Spleen (tissue), 11 donors: ENCODE measurements around the gene INSL3. TPM values are rescaled to one million over a fixed set of nuclear protein-coding genes. Genes with fewer than 3 reads are reported as not detected.

ENCODE experiments used
- DNase-seq: peaks from one replicate; pipeline ENCODE4 v3.0.0-alpha.2; 2020
- H3K27ac ChIP-seq, 8 donors: fragments of 200-600 bp; sonication (generic) in 7 of 8; 1 replicate in 4 of 8; 2 replicates in 4 of 8; pipeline versions ENCODE4 v1.5.0 to v1.8.0; 2016 to 2021; ENCODE audit warnings: inconsistent platforms in 4 of 8, mild to moderate bottlenecking in 4 of 8, moderate library complexity in 1 of 8
- H3K27me3 ChIP-seq, 7 donors: fragments of 200-600 bp; sonication (generic) in 6 of 7; replicated peaks in 1 of 7; 1 replicate in 4 of 7; 2 replicates in 3 of 7; pipeline versions ENCODE4 v1.5.0 to v1.8.0; 2016 to 2021; ENCODE audit warnings: inconsistent platforms in 3 of 7, mild to moderate bottlenecking in 1 of 7
- H3K36me3 ChIP-seq, 6 donors: fragments of 200-600 bp; sonication (generic) in 5 of 6; 1 replicate in 4 of 6; 2 replicates in 2 of 6; pipeline versions ENCODE4 v1.5.0 to v1.8.0; 2016 to 2021; ENCODE audit warnings: inconsistent platforms in 2 of 6
- H3K4me1 ChIP-seq, 6 donors: fragments of 200-600 bp; sonication (generic) in 5 of 6; 1 replicate in 3 of 6; 2 replicates in 3 of 6; pipeline versions ENCODE4 v1.5.0 to v1.8.0; 2016 to 2021; ENCODE audit warnings: inconsistent platforms in 3 of 6
- H3K4me3 ChIP-seq, 8 donors: fragments of 200-600 bp; sonication (generic) in 7 of 8; 1 replicate in 4 of 8; 2 replicates in 4 of 8; pipeline versions ENCODE4 v1.5.0 to v1.8.0; 2016 to 2021; ENCODE audit warnings: inconsistent platforms in 4 of 8, mild to moderate bottlenecking in 4 of 8, moderate library complexity in 2 of 8
- H3K9me3 ChIP-seq, 8 donors: fragments of 200-600 bp; sonication (generic) in 7 of 8; 1 replicate in 4 of 8; 2 replicates in 4 of 8; pipeline versions ENCODE4 v1.5.0 to v1.8.0; 2016 to 2021; ENCODE audit warnings: inconsistent platforms in 4 of 8
- CTCF ChIP-seq, 11 experiments: fragments of 200-600 bp in 7 of 11; fragments of 450-650 bp in 4 of 11; sonication (generic) in 4 of 11; IDR thresholded peaks in 8 of 11; conservative IDR thresholded peaks in 3 of 11; 1 replicate in 7 of 11; 2 replicates in 4 of 11; pipeline versions ENCODE4 v1.4.0 to v1.8.0; 2016 to 2021; ENCODE audit warnings: antibody characterized with exemption in 11 of 11, inconsistent platforms in 4 of 11, mild to moderate bottlenecking in 1 of 11
- POLR2A ChIP-seq, 3 donors: fragments of 450-650 bp; IDR thresholded peaks; one replicate each; pipeline ENCODE4 v1.5.1; 2017; ENCODE audit warnings: antibody characterized with exemption in 3 of 3, mild to moderate bottlenecking in 1 of 3
- POLR2AphosphoS5 ChIP-seq, 3 donors: sonication (generic); formaldehyde crosslinking; IDR thresholded peaks; one replicate each; pipeline ENCODE4 v1.5.1; 2017; ENCODE audit warnings: antibody characterized with exemption in 3 of 3
- WGBS, 5 donors: extraction: QIAGEN DNeasy Blood & Tissue Kit in 3 of 5; methylation state at CpG; one replicate each; pipeline versions ENCODE4 v1.1.5 to v1.1.7; 2013 to 2018; 5-methylcytosine and 5-hydroxymethylcytosine counted together
- intact Hi-C: fragments of 100-400 bp; cut with DNase I; formaldehyde crosslinking; loops from one replicate; pipeline ENCODE4 v1.15.0; 2023; ENCODE audit warnings: low total_unique reads
- polyA plus RNA-seq, 3 donors: library from polyadenylated mRNA; stranded (reverse); fragments of 200-250 nt; gene quantifications; one replicate each; pipeline ENCODE4 v1.2.1, GENCODE V29; 2013
- total RNA-seq, 7 donors: library from RNA; depleted of rRNA in 3 of 7; stranded (reverse); fragments of >200 nt in 3 of 7; fragmentation: NEBNext Ultra II Directional in 4 of 7; extraction: Animal tissue kit (Norgen Biotek cat#: 25700) in 4 of 7; gene quantifications; one replicate each; pipeline versions ENCODE4 v1.1.0 to v1.2.1, GENCODE V29; 2016 to 2021
- donor health status: healthy with polysubstance abuse.
- donor health status: DM: no; HTN: no; CAD: no; lungs with moderate emphysema.
- donor health status: DM: no; HTN: no; CAD: no.
- donor health status: Bipolar disorder and iron deficiency.
- donor health status: healthy.
- donor health status: DM: no; HTN: no; CAD: no.
- donor health status: DM: yes; HTN: yes; CAD: no.

The INSL3 gene
- total and polyA plus RNA-seq, 10 donors: 2.1 to 6.3 (median 3.0) TPM

GRCh38 chr19:17862711-17863519 is 41.6 kb upstream of the INSL3 start:
- Histone ChIP-seq H3K27ac (peak overlapping the region in 4 of 8 donors; percentile 24 to 49 (median 44)), H3K4me3 (no peak overlapping the region), H3K27me3 (no peaks in the 10 kb centered on the region), H3K9me3 (no peaks in the 10 kb centered on the region), H3K4me1 (peaks cover 17 to 61% (median 41%) of the 10 kb centered on the region in 6 donors), H3K36me3 (peaks cover 0 to 54% (median 40%) of the 10 kb centered on the region in 6 donors)
- DNase-seq: peak; percentile 80
- 77 to 88% (median 84%) methylated on average over 19 to 31 of the region's 31 CpGs for WGBS, 5 donors
- intact Hi-C loops: loop anchor here (10.0 kb wide), 1 partner anchor 132 kb away; no protein-coding TSS in a partner anchor
- TF ChIP-seq CTCF (IDR thresholded peaks at IDR 0.05 in 8 of 11, conservative IDR thresholded peaks at IDR 0.05 in 3 of 11) (no peak), POLR2A (IDR thresholded peaks at IDR 0.05) (no peak), POLR2AphosphoS5 (IDR thresholded peaks at IDR 0.05) (peak; percentile 12 to 75 (median 48))

- no peak for DNase-seq
- peak overlapping the region in 6 of 8 donors; percentile 13 to 100 (median 100) for H3K4me3 ChIP-seq
These were observed 40.5 kb upstream of the INSL3 start for GRCh38 chr19:17861542-17862402.

GRCh38 chr19:17860993-17861360 is 39.7 kb upstream of the INSL3 start:
- no peaks in the 10 kb centered on the region for H3K27me3 ChIP-seq
- H3K4me1 ChIP-seq: peaks cover 17 to 61% (median 41%) of the 10 kb centered on the region in 6 donors
- H3K36me3 ChIP-seq: peaks cover 0 to 53% (median 40%) of the 10 kb centered on the region in 6 donors
- no peaks in the 10 kb centered on the region for H3K9me3 ChIP-seq
- 40 to 61% (median 46%) methylated on average over 7 of the region's 7 CpGs for WGBS, 5 donors
- peak overlapping the region; percentile 92 to 100 (median 100) for H3K4me3 ChIP-seq
- DNase-seq: no peak
- no peak for TF ChIP-seq POLR2A (IDR thresholded peaks at IDR 0.05)
- TF ChIP-seq POLR2AphosphoS5 (IDR thresholded peaks at IDR 0.05): peak in 1 of 3 donors; percentile 6
- no peak for TF ChIP-seq CTCF (IDR thresholded peaks at IDR 0.05 in 8 of 11, conservative IDR thresholded peaks at IDR 0.05 in 3 of 11)
- intact Hi-C loops: loop anchor here (10.0 kb wide), 1 partner anchor 134 kb away; no protein-coding TSS in a partner anchor
- peak overlapping the region in 4 of 8 donors; percentile 84 to 93 (median 92) for H3K27ac ChIP-seq

More at GRCh38 chr19:17861542-17862402, 40.5 kb upstream of the INSL3 start:
- H3K27ac ChIP-seq: peak overlapping the region in 1 of 8 donors; percentile 45
- intact Hi-C loops: loop anchor here (10.0 kb wide), 1 partner anchor 133 kb away; no protein-coding TSS in a partner anchor
- WGBS, 5 donors: 80 to 88% (median 84%) methylated on average over 19 to 23 of the region's 23 CpGs
- H3K36me3 ChIP-seq: peaks cover 0 to 54% (median 40%) of the 10 kb centered on the region in 6 donors
- TF ChIP-seq CTCF (IDR thresholded peaks at IDR 0.05 in 8 of 11, conservative IDR thresholded peaks at IDR 0.05 in 3 of 11): no peak
- no peak for TF ChIP-seq POLR2A (IDR thresholded peaks at IDR 0.05)
- peak in 1 of 3 donors; percentile 18 for TF ChIP-seq POLR2AphosphoS5 (IDR thresholded peaks at IDR 0.05)
- no peaks in the 10 kb centered on the region for H3K9me3 ChIP-seq
- no peaks in the 10 kb centered on the region for H3K27me3 ChIP-seq
- H3K4me1 ChIP-seq: peaks cover 17 to 61% (median 41%) of the 10 kb centered on the region in 6 donors
